ENCODE measurements around the gene CNOT1. TPM values are rescaled to one million over a fixed set of nuclear protein-coding genes. Genes with fewer than 3 reads are reported as not detected.

Gene CNOT1
- total RNA-seq (2014; rRNA removed) = 132 and 135 TPM in 2 replicates
- Bru-seq, nascent RNA = percentile 87 among the genes with signal in this experiment
- percentile 92 among the genes with signal in this experiment for BruChase-seq, experiment 1, labeled RNA remaining after a 6-hour chase
- percentile 89 among the genes with signal in this experiment for BruChase-seq, experiment 2, labeled RNA remaining after a 2-hour chase
- long read RNA-seq, full-length matches to known transcripts = 13 of 58 reads
- long read RNA-seq, partial matches to known transcripts = 34 of 58 reads
- long read RNA-seq, other reads (novel, unspliced or antisense) = 11 of 58 reads

- ATAC-seq (peak; percentile 88), DNase-seq (peak; percentile 95)
- peak within 1 kb of the TSS; percentile 83 for H3K4me2 ChIP-seq (ENCODE audit: low read length)
- H3K4me1 ChIP-seq (ENCODE audit: insufficient read depth, low read length) = no peaks in the 10 kb centered on the region; the same call in 1 of the 2 replicates
- H3F3A ChIP-seq (ENCODE audit: low read length, unreplicated experiment) = no peaks in the 10 kb centered on the region
- H3K27ac ChIP-seq (ENCODE audit: low read length) = peak within 1 kb of the TSS; percentile 72
- no peaks in the 10 kb centered on the region for H3K27me3 ChIP-seq (ENCODE audit: low read length)
- peak within 1 kb of the TSS; percentile 85 for H2AFZ ChIP-seq (ENCODE audit: low read length)
- ChIA-PET POLR2A (ENCODE audit: unreplicated experiment) (no interaction called here), CTCF (no interaction called here)
- TF ChIP-seq CTCF (conservative IDR thresholded peaks at IDR 0.05; ENCODE audit: low read depth, low read length) = no peak
- no peak for TF ChIP-seq EZH2 (IDR thresholded peaks at IDR 0.05; ENCODE audit: low read length, unreplicated experiment)
- TF ChIP-seq EZH2phosphoT487 (IDR thresholded peaks at IDR 0.05; ENCODE audit: borderline replicate concordance, low read length) = no peak
- peaks cover 3% of the 10 kb centered on the region; the same call in 1 of the 2 replicates for H3K36me3 ChIP-seq (ENCODE audit: low read depth, low read length)
- H3K9me2 ChIP-seq (replicated peaks; ENCODE audit: low read length) = no peaks in the 10 kb centered on the region
- H3K9me3 ChIP-seq (ENCODE audit: low read length) = no peaks in the 10 kb centered on the region
- peak within 1 kb of the TSS; percentile 97 for H3K9ac ChIP-seq (ENCODE audit: low read length)
- peak within 1 kb of the TSS; percentile 91 for H3K4me3 ChIP-seq (ENCODE audit: low read length)
- peaks cover 47% of the 10 kb centered on the region for H3K79me2 ChIP-seq (ENCODE audit: low read length)
- H4K20me1 ChIP-seq (ENCODE audit: low read length) = peaks cover 20% of the 10 kb centered on the region
- BruUV-seq (replicated peaks) = TSS peak; percentile 80
- intact Hi-C loops (cut with micrococcal nuclease) = loop anchor here (10.0 kb wide), 2 partner anchors 115 to 295 kb away; partner anchors contain the start of gene SETD6
These were observed at the start of gene CNOT1 for GRCh38 chr16:58629733-58630640. CNOT1 (minus strand) TSS chr16:58629826; CDS start chr16:58599337, 30,489 bp downstream.

DNA sequence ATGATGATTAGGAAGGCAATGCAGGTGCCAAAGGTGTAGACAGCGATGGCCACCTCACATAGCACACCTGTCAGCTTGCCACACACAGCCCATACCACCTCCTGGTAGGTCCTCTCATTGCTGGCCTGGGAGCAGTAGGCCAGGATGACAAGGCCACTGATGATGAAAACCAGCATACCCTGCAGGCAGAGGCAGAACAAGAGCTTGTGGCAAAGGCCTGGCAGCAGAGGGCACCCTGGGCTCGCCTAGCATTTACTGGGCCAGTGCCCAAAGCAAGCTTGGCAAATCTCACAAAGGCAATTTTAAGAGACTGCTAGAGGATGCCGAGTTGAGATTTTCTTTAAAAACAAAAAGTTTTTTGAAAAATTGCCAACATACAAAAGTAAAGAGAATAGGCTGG, 49.1 kb upstream of the CNOT1 start:
- ChIA-PET POLR2A (ENCODE audit: unreplicated experiment) (no interaction called here), CTCF (interaction anchor here (0.6 to 1.1 kb wide), 2 partner anchors 46 to 78 kb away, joined by 3 to 17 read pairs; no protein-coding TSS in a partner anchor)
- H3K4me1 ChIP-seq (ENCODE audit: insufficient read depth, low read length) = peaks cover 3% of the 10 kb centered on the region; the same call in 1 of the 2 replicates
- intact Hi-C loops (cut with micrococcal nuclease) = loop anchor here (1.0 kb wide), 1 partner anchor 78 kb away; no protein-coding TSS in a partner anchor
- no peak overlapping the region for H3K27ac ChIP-seq (ENCODE audit: low read length)
- H3K27me3 ChIP-seq (ENCODE audit: low read length) = no peaks in the 10 kb centered on the region
- no peaks in the 10 kb centered on the region for H3K9me3 ChIP-seq (ENCODE audit: low read length)
- DNase-seq (peak; percentile 44), ATAC-seq (peak; percentile 78)
- TF ChIP-seq EZH2 (IDR thresholded peaks at IDR 0.05; ENCODE audit: low read length, unreplicated experiment) (no peak), CTCF (conservative IDR thresholded peaks at IDR 0.05; ENCODE audit: low read depth, low read length) (peak; percentile 51), EZH2phosphoT487 (IDR thresholded peaks at IDR 0.05; ENCODE audit: borderline replicate concordance, low read length) (no peak)
- peaks cover 2% of the 10 kb centered on the region for H3K79me2 ChIP-seq (ENCODE audit: low read length)
- BruUV-seq (replicated peaks) = no TSS peak
- H3K9ac ChIP-seq (ENCODE audit: low read length) = no peak overlapping the region
- H3F3A ChIP-seq (ENCODE audit: low read length, unreplicated experiment) = no peaks in the 10 kb centered on the region
- no peaks in the 10 kb centered on the region for H3K36me3 ChIP-seq (ENCODE audit: low read depth, low read length)
- H3K9me2 ChIP-seq (replicated peaks; ENCODE audit: low read length) = no peaks in the 10 kb centered on the region
- H3K4me2 ChIP-seq (ENCODE audit: low read length) = no peak overlapping the region
- no peak overlapping the region for H2AFZ ChIP-seq (ENCODE audit: low read length)
- H4K20me1 ChIP-seq (ENCODE audit: low read length) = no peaks in the 10 kb centered on the region
- no peak overlapping the region for H3K4me3 ChIP-seq (ENCODE audit: low read length)
